ENCODE data around the gene STXBP6. TPM values are rescaled to one million over a fixed set of nuclear protein-coding genes. Genes with fewer than 3 reads are reported as not detected.

The STXBP6 gene
- total RNA-seq, 1 donor from 2014 or later, result 0.06 TPM

DNA sequence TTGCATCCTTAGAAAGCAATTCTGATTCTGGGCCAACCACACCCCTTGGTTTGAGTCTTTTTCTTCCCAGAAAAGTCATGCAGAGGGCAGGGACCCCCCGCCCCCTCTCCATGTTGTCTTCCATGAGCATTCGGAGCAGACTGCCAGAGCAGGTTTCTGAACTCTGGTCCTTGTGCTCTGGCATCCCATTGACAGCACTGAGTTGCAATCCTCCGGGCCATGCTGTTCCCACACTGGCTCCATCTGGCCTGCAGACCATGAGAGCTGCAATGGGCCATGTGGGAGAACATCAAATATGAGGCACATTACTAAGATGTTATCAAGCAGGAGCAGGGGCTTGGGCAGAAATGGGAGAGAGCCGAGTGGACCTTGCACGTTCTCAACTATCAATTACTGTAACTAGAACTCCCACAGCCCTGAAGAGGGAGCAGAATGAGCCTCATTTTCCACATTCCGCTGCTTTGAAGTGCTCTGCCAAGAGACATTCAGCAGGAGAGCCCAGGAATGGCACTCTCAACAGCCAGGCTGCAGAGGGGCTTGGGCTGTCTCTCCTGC is 157.4 kb downstream of the STXBP6 start:
- no peak for DNase-seq (ENCODE audit: extremely low read depth, low read depth, low spot score)

DNA sequence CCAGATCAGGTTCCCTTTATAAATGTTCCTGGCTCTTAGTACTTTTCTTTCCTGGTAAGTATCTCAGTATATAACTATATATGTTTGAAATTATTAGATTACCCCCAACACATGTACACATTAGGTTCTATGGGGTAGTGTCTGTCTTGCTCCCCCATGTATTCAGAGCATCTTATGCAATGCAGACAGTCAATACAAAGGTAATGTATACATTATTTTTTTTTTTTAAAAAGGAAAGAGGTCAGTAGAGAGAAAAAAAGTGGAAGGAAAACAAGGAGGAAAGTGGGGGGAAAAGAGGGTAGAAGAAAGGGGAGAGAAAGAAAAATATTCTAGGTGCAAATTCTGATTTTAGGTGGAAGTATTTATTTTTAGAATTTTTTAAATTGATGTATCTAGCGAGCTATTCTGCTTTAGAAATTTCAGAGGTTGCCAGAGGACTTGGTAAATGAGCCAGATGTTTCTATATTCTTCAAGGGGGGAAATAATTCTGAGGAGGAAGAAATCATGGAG is 157.9 kb downstream of the STXBP6 start:
- DNase-seq (ENCODE audit: extremely low read depth, low read depth, low spot score), result no peak

DNA sequence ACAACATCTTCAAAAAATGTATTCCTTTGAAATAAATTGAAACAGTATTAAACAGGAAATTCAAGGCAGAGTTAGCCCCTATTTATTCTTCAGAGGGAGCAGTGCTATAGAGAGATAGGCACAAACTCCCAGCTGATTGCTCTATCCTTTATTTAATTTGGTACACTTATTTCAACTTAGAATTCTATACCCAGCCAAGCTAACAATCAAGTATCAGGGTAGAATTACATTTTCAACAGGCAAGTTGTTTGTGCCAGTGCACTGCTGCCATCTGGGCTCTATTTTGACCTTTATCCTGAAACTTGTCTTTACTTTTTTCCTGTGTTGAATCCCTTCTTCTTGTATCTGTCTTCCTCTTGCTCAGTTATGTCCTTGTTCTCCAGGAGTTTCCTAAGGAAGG is 159.2 kb downstream of the STXBP6 start:
- no peak for DNase-seq (ENCODE audit: extremely low read depth, low read depth, low spot score)

DNA sequence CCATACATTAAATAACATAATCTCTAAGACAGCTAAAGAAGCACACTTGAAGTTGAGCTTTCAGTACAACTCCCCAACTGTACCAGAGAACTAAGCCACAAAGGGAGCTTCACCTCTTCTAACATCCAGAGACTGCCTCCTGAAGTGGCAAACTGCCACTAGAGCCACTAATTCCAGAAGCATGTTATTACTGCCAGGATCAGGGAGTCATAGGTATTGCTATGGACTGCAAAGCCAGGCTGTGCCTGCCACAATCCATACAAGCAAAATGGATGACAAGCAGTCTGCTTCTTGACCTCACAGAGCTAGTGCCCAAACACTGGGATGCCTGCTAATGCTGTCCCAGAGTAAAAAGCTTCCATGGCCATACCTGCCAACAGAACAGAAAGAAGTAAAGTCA is 160.1 kb downstream of the STXBP6 start:
- DNase-seq (ENCODE audit: extremely low read depth, low read depth, low spot score), result no peak

DNA sequence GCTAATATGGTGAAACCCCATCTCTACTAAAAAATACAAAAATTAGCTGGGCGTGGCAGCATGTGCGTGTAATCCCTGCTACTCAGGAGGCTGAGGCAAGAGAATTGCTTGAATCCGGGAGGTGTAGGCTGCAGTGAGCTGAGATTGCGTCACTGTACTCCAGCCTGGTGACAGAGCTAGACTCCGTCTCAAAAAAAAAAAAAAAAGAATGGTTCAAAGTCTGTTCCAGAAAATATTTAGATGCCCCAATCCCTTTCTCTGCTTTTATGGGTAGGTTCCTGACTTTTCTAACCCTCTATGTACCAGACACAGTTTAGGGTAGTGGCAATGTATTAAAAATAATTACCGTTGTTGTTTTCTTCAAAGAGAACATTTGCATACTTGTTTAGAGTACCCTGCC is 161.4 kb downstream of the STXBP6 start:
- no peak for DNase-seq (ENCODE audit: extremely low read depth, low read depth, low spot score)

DNA sequence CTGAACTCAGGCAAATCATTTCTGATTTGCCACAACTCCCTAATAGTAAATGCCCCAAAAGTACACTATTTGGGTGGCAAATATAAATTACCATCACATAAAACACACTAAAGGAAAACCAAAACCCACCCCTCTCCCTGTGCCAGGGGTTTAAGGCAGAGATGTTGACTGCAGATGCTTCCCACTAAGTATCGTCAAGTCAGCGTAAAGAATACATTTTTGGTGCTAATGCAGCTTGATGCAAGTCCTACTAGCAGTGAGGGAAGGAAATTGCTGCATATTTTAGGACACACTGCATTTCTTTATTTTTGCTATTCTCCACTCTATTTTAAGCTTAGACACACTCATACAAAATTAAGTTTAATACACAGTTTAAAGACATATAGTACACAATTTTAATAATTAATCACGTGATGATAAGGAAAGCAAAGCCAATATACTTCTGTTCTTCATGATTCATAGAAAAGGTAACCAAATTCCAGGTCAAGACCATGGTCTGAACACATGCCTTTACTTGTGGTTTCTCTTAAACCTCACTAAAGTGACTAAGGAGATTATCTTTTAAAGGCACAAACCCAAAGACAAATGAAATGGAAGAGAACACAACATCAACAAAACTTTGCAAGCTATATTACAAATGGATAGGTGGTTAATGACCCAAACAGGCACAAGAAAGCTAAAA is 162.2 kb downstream of the STXBP6 start:
- DNase-seq (ENCODE audit: extremely low read depth, low read depth, low spot score), result no peak

DNA sequence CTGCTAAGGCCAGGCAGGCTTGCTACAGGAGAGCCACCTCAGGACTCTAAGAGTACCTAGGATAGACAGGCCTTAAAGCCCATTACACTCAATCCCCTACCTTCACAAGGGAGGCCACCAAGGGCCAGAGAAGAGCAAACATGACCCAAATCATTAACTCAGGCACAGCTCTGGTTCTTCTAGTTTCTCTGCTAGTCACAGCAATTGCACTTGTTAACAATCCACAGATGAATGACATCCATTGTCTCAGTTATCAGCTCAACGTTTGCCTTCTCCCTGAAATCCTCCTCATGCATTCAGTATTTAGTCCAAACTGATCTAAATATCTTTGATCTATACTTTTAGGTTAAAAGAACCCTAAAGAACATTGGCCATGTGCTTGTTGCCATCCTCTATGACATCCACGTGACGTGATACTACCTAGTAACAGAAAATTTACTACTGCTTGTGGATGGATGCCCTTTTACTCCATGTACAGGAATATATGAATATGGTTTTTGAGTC is 164.5 kb downstream of the STXBP6 start:
- DNase-seq (ENCODE audit: extremely low read depth, low read depth, low spot score), result no peak

DNA sequence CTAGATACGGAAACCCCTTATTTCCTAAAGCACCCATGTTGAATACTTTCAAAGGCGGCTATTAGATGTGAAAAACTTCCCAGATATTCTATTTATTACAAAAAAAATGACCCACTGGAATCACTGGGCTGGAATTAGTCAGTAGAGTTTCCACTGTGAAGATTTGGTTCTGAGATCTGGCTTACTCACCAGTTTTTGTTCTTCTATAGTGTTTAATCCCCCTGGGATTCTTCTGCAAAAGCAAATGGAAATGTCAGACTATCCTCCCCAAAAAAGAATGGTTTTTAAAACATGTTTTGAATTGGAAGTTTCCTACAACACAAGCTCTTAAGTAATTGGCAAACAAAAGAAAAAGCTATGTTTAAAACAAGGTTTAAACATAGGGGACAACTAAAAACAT is 166.4 kb downstream of the STXBP6 start:
- no peak for DNase-seq (ENCODE audit: extremely low read depth, low read depth, low spot score)

DNA sequence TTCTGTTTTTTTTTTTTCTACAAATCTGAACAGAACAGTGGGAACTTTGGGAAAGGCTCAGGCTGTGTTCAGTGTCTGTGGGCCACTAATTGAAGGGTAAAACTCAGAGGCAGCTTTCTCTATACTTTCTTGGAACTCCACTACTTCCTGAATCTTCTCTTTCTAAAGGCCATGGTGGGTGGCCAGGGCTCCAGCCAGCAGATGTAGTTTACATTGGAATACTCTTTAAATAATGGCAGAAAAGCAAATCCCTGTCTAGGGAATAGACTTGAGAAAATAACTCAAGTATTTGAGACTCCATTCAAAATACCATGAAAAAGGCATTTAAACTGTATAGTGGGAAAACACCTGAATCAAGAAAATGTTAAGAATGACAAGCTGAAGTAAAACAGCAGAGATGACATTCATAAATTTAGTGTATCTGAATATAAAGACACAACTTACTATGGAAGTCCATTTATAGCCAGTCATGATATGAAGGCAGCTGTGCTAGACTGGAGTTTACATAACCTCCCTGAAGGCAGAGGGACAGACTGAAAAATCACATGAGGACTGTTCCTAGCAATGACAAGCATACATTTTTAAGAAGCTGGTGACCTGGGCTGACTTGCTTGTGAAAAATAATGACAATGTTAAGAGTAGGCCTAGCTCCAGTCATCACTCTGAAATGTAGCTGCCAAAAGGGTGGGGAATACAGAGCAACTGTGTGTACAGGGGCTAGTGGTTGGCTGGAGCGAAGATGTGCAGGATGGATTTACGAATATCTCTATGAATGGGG is 168.6 kb downstream of the STXBP6 start:
- DNase-seq (ENCODE audit: extremely low read depth, low read depth, low spot score), result no peak

DNA sequence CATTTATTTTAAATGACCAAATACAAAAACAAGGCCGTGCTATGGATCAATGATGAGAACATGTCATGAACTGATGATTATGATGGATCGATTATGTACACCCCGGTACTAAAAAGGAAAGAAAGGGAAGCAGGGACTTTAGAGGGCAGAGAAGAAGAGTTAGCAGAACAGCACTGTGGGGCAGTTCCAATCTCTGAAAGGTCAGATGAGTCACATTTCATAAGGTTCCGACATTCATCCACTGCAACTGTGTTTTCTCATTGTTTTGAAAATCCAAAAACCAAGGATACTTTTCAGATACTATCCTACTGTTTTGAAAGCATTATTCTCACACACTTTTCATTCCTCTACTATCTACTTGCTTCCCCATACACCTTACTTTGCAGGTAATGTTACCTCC is 169.3 kb downstream of the STXBP6 start:
- no peak for DNase-seq (ENCODE audit: extremely low read depth, low read depth, low spot score)

DNA sequence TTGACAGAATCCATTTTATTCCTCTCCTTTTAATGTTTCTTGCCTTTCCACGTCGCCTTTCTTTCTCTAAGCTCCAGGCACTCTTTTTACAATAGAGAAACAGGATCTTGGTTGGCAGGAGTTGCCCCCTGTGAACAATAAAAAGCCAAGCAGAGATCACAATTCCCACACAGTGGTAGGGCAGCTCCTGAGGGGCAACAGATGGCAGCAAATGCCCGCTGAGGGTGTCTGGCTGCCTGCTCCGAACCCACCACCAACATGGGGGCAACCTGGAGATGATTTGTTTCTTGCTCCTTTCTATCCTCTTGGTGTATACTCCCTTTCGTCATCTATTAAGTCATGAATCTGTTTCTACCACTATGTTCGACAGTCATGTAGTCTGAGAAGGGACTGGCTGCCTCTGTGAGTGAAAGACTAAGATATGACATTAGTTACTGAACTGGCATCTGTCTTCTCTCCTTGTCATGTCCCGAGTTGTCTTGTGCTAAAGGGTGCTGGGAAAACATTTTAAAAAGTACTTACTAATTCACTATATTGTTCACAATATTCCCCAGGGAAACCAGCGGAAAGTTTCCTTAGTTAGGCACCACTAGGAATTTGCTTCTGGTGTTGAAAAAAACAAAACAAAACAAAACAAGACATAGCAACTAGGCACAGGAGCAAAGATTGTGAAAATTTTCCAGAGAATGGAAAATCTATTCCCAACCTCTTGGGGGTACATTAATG is 170.1 kb downstream of the STXBP6 start:
- DNase-seq (ENCODE audit: extremely low read depth, low read depth, low spot score), result no peak

DNA sequence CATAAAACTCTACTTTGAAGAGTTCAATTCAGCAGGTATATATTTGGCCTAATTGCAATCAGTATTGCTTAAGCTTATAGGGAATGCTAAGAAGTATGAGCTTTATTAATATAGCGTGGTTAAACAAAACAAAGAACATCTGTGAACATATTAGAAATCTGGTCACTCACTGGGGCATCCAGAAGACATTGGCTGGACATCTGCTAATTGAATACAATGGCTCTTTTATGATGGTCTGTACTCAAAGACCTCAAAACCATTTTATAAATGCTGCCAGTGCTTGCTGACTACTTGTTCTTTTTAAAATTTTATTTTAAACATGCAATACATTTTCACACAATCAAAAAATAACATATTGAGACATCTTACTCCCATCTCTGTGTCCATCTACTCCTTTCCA is 173.0 kb downstream of the STXBP6 start:
- no peak for DNase-seq (ENCODE audit: extremely low read depth, low read depth, low spot score)

DNA sequence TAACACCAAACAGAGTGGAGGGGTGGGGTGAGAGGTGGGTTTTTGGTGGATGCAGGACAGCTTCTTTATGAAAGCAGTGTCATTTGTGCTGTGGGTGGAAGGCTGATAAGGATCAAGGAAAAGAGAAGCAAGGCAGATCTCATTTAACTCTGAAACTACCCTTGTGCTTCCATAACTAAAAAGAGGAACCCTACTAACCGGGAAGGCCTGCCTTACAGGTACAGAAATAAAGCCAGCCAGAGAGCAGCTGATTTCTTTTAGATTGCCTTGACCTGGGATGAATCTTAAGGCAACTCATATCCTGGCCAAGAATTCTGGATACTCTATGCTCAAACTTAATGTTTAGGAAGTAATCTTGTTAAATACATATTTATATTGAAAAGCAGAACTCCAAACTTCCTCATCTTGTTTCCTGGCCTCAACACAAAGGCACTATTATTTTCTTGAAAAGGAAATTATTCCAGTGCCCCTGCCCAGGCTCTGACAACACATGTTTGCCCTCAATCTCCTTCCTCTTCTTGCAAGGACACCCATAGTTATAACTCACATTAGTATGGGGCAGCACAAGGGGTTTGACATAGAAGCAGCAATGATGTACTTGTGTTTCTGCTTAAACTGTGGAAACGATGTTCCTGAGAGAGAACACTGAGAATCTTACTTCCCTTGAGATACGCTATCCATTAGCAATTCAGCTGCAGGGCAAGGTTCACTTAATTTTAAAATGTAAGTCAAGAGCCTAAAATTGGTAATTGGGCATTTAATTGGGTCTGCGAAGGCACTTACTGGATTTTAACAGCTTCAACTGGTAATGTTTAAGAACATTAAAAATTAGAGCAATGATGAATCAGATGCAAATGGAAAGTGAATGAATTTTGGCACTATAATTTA is 173.7 kb downstream of the STXBP6 start:
- no peak for DNase-seq (ENCODE audit: extremely low read depth, low read depth, low spot score)

DNA sequence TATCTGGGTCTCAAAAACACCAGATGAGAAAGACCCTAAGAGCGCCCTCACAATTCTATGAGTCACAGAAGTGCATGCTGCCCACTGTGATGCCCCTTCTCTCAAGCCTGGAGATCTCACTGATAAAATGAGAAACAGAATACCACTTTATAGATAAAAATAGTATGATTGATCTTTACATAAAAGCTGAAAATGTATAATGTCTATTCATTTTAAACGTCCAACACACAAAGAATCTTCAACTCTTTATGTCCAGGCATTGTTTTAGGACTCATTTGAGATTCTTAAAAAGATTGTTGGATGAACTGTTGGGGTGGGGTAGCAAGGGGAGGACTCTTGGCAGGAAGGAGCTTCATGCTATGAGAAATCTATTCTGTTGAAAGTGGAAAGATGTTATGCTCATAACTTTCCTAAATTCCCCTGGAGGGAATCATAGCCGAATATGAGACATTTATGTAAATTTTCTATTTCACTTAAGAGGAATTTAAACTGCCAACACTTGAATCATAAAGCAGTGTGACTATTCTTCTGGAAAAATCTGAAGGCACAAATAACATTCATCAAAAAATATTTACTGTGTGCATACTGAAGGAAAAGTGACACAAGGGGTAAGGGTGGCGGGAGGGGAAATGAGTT is 174.6 kb downstream of the STXBP6 start:
- DNase-seq (ENCODE audit: extremely low read depth, low read depth, low spot score), result no peak

DNA sequence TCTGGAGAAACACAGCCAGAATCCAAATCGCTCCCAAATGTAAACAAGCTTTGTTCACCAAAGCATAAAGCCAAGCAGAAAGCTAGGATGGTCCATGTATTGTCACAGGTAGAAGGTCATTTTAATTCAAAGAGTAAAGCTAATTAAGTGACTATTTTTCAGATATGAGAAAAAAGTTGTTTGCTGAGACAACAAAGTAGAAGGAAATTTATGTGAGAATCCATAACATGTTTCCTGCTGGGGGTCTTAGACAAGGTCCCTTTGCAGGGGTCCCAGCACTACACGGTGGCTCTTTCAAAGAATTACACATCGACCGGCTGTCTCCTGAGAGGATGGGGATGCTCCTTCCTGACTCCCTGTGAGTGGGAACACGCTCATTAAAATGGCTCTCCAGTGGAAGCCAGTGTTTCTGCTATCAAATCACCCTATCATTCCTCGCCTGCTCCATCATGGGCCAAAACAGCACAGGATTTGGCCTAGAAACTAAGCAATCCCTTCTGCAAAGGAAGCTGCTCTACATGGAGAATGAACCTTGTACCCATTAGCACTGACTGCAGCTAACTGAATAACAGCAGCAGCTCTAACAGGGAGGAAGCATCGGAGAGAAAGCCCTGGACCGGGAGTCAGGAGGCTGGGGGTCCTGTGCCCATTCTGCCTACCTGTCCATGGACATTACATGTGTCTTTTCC is 175.3 kb downstream of the STXBP6 start:
- no peak for DNase-seq (ENCODE audit: extremely low read depth, low read depth, low spot score)

DNA sequence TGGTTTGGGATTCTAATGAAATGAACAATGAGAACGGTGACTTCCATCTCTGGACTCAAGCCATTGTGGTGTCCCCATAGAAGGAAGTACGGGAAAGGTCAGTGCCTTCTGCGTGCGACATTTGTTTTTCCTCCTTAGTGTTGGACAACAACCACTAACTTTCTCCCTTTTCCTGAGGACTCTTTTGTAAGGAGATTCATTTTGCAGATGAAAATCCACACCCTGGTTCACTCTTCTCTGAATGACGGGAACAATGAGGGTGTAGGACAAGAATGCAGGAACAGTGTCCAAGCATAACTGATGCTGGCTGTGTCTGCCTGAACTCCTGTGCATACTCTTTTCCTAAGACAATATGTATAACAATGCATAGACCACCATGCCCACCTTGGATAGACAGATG is 176.4 kb downstream of the STXBP6 start:
- DNase-seq (ENCODE audit: extremely low read depth, low read depth, low spot score), result no peak

DNA sequence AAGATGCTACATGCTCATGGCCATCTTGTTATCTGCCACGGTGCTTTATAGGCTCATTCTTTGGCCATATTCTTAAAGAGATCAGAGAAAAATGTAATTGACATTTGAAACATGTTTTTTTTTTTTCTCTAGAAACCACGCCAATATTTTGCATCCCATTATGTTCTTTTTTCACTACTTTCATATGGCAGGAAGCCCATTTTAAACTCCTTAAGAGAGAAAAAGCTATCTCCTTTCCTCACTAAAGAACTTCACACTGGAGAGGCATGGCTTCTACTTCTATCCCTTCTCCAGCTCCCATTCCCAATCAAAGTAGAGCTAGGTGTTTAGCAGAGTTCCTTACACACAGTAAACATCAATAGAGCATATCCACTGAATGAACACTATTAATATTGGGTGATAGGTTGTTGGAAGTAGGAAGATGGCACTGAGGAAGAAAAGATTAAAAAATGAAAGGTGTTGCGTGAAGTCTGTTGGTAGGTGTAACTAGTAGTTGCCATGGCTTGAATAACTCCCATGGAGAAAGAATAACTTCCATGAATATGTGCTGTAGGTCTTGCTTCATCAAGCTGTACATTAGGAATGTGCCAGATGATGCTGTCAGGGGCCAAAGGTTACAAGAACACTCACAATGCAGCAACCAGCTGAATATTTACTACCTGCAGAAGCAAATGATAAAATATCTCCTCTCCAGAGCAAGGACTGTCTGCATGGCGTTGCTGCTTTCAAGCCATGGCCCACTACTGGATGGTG is 178.8 kb downstream of the STXBP6 start:
- DNase-seq (ENCODE audit: extremely low read depth, low read depth, low spot score), result no peak

DNA sequence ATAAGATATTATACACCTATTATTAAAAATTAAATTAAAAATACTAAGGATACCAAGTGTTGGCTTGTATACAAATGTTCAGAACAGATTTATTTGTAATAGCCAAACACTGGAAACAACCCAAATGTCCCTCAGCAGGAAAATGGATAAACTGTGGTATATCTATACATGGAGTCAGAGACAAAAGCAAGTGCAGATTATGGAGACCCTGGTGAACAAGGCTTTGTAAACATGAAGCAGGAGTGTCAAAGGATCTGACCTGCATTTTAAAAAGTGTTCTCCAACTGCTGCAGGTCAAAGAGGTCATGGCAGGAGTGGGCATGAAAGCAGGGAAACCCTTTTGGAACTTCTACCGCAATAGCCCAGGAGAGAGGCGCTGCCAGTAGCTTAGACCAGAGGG is 181.6 kb downstream of the STXBP6 start:
- DNase-seq (ENCODE audit: extremely low read depth, low read depth, low spot score), result no peak
